Stimulated activated CD4-positive, alpha-beta T cell treated with anti-CD3 and anti-CD28 coated beads, Interleukin-12 subunit alpha, Interleukin-12 subunit beta, amount 100 ng/mL, for 48 hours (primary cell): ENCODE measurements around the gene TMCC2.
"Not testable (repeated sequence)": the region's sequence is repeated elsewhere in the genome, so short reads cannot be mapped to it uniquely, and the experiment has no call there.

ENCODE experiments used
- DNase-seq, 3 donors: peaks; one replicate each; pipeline ENCODE4 v3.0.0-alpha.2; 2020; ENCODE audit warnings: low read depth in 2 of 3, low spot score in 1 of 3

Gene TMCC2, protein sequence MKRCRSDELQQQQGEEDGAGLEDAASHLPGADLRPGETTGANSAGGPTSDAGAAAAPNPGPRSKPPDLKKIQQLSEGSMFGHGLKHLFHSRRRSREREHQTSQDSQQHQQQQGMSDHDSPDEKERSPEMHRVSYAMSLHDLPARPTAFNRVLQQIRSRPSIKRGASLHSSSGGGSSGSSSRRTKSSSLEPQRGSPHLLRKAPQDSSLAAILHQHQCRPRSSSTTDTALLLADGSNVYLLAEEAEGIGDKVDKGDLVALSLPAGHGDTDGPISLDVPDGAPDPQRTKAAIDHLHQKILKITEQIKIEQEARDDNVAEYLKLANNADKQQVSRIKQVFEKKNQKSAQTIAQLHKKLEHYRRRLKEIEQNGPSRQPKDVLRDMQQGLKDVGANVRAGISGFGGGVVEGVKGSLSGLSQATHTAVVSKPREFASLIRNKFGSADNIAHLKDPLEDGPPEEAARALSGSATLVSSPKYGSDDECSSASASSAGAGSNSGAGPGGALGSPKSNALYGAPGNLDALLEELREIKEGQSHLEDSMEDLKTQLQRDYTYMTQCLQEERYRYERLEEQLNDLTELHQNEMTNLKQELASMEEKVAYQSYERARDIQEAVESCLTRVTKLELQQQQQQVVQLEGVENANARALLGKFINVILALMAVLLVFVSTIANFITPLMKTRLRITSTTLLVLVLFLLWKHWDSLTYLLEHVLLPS

DNA sequence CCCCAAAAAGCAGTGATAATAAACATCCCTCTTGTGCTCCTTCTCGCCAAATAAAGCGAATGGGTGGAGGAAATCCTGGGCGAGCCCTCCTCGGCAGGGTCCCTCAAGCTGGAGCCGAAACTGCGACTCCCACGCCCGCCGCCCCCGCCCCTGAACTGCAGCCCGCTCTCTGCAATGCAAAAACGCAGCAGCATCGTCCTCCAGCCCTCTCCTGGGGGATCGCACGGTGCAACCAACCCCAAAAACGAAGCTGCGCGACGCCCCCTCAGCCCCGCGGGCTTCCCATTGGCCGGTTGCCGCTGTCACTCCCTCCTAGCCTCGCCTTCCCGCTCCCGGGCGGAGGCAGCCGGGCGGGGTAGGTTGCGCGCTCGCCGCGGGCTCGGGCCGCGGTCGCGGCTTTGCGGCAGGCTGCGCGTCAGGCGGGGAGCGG lies at the start of gene TMCC2:
Gene TMCC2, plus strand, starts transcription at position 363 of the 430 bp plus-strand sequence. CDS start 619 bp downstream, outside the sequence.
- DNase-seq: peak; percentile 70 to 81 (median 78)

DNA sequence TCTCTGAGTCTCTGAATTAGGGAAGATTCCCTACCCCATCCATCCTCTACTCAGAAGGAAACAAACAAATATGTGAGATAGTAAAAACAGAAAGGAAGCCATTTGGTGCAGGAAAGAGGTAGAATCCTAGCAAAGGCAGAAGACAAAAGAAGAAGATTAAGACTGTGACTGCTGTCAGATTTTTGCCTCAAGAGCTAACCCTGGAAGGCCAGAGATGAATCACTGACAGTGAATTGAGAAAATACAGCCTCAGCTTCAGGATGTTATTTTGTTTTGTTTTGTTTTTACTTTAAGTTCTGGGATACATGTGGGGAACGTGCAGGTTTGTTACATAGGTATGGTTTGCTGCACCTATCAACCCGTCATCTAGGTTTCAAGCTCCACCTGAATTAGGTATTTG lies 47.9 kb upstream of the TMCC2 start:
- no peak for DNase-seq

DNA sequence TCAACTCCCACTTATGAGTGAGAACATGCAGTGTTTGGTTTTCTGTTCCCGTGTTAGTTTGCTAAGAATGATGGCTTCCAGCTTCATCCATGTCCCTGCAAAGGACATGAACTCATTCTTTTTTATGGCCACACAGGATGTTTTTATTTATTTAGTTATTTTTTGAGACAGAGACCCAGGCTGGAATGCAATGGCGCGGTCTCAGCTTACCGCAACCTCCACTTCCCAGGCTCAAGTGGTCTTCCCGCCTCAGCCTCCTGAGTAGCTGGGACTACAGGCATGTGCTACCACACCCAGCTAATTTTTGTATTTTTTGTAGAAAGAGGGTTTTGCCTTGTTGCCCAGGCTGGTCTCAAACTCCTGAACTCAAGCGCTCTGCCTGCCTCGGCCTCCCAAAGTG lies 47.4 kb upstream of the TMCC2 start:
- DNase-seq: not testable (repeated sequence)

DNA sequence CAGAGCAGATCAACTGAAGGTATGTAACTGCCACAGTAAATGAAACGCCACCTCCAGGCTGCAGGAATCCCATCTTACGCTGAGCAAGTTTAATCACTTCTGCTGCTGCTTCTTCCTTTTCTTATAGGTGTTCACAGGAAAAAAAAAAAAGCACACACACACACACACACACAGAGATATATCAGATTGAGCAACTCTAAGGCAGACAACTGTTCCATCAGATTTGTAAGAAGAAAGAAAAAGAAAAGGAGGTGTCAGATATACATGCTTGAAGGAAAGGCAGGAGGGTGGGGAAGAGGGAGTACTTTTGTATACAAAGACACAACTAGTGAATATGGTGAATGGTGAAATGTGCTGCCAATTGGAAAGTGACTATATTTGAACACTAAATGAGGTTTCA lies 44.8 kb upstream of the TMCC2 start:
- DNase-seq: no peak

DNA sequence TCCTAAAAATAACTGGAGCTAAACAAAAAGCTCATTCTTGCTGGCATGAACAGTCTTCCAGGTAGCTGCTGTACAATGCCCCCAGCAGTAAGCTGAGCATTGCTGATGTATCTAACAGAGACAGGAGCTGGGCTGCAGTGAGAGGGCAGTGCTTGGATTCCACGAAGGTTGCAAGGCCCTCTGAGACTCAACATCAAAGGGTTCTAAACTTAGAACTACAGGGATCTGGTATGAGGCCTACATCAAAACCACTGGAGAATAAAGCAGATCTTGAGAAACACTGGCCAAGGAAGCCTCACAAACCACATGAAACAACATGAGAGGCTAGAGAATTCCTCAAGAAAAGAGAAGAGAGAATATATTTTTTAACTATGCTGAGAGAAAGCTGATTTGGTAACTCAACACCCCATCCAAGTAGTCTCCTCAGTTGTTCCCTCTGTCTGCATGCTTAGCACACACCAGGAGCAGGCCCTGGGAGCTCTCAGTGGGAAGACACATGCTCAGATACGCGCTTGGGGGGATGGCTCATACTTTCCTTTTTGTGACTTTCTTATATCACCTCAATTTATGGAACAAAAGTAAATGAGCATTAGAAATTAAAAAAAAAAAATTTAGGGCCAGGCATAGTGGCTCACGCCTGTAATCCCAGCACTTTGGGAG lies 43.9 kb upstream of the TMCC2 start:
- DNase-seq: no peak

DNA sequence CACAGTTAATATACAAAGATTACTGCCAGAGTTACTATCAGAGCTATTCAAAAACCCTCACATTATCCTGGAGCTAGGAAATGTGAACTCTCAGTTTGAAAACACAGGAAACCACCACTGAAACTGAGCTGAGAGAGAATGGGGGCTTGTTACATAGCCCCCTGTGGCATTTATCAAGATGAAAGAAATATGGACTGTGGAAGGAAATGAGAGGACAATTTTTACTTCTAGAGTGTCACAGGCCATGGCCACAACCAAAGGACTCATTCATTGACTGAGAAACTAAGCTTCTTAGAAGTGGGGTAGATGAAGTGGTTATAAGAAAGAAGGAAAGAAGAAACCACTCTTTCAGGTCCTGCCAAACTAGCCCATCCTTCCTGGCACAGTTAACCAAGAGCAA lies 41.6 kb upstream of the TMCC2 start:
- no peak for DNase-seq

DNA sequence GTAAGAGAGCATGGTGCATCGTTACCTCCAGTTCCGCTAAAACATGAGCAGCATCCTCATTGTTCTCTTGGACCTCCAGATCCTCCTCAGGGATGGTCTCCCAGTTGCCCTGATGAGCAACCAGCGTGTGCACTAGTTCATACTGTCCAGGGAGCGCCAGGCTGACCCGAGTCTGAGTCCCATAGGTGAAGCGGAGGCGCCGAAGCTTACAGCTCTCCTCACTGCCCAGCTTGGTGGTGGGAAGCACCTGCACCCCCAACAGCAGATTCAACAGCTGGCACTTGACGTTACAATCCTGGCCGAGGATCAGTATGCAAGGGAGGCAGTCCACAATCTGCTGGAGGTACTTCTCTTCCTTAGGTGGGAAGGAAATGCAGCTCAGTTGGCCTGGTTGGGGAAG lies 40.3 kb upstream of the TMCC2 start:
- no peak for DNase-seq

DNA sequence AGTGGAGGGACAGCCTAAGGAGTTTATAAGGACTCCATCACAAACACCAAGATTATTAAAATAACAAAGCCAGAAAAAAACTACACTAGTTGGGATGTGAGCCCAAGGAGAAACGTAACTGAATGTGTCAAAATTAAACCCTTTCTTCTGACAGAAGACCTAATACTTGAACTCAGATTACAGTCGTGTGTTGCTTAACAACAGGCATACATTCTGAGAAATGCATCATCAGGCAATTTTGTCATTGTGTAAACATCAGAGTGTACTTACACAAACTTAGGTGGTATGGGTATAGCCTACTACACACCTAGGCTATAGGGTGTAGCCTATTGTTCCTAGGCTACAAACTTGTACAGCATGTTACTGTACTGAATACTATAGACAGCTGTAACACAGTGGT lies 39.6 kb upstream of the TMCC2 start:
- no peak for DNase-seq

DNA sequence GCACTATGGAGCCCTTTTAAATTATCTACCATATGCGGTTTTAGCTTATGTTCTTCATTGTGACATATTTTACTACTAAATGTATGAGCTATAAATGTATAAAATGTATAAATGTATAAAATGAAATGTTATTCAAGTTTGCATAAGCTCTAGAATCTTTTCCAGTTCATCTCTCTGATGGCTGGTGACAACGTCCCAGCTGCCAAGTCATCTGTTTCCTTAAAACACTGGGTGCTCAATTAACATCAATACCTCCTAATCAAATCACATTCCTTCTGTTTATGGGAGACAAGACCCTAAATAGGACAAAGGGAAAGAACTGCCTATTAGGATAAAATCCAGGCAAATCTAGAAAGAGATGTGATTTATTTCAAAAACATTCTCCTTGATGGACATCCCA lies 39.1 kb upstream of the TMCC2 start:
- DNase-seq: no peak

DNA sequence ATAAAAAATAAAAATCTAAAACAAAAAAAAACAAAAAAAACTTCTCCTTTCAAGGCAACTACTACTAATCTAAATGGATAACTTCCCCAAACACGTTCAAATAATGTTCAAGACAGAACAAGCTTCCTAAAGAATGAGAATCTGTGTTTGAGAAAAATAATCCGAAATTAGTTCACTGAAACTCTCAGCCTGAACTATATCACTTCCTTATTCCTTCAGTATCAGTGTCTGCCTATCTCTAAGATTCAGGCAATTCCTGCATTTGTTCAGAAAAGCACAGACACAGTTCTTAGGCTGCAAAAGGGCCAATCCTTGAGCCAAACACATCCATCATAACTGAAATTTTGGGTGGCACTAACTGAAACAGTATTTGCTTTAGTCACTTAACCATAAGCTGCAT lies 38.6 kb upstream of the TMCC2 start:
- no peak for DNase-seq

DNA sequence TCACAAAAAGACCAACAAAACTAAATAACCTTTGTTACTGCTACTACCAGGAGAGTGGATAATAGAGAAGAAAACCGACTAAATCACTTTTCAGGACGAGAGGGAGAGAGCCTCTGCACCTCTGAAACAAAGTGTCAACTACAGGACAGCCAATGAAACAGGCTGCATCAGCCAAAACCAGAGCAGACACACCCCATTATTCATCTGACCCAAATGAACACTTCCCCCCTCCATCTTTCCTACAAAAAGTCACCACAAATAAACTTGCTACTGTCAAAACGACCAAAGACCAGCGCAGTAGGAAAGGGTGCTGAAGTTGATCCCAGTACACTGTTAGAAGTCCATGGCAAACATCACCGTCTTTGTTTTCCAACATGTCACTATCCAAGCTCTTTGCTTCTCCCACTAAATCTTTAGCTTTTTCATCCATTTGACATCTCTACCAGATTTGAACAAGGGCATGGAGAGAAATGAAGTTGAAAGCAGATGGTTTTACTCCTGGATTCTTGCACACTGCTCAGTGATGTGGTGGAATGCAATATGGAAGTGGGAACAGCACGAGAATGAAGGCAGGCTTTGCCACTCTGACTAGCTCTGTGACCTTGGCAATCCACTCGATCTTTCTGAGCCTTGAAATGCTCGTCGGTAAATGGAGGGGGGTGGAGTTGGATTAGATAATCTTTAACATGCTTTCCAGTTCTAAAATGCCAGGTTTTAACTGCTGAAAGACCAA lies 36.7 kb upstream of the TMCC2 start:
- DNase-seq: no peak

DNA sequence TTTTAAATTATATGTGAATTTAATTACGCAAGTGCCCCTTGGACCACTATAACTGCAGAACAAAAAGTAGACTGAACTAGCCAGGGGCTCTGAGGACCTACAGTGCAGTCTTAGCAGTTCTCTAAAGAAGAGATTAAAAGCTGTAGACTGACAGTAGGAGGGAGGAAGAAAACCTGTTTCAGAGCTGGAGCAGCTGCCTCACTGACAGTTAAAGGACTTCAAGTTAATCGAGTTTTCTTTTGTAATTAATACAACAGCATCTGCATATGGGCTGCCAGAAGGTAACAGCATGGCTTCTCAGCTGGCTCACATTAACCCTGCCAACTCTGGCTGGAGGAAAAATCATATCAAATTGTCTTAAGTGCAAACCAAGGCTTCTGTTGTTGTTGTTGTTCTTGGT lies 36.1 kb upstream of the TMCC2 start:
- DNase-seq: no peak

DNA sequence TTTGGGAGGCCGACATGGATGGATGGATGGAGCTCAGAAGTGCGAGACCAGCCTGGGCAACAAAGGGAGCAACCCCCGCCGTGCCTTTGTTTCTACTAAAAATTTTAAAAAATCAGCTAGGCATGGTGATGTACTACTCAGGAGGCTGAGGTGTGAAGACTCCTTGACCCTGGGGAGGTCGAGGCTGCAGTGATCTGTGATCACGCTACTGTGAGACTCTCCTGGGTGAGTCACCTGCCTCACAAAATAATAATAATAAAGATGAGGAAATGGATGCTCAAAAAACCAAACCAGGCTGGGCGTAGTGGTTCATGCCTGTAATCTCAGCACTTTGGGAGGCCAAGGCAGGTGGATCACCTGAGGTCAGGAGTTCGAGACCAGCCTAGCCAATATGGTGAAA lies 35.5 kb upstream of the TMCC2 start:
- no peak for DNase-seq

DNA sequence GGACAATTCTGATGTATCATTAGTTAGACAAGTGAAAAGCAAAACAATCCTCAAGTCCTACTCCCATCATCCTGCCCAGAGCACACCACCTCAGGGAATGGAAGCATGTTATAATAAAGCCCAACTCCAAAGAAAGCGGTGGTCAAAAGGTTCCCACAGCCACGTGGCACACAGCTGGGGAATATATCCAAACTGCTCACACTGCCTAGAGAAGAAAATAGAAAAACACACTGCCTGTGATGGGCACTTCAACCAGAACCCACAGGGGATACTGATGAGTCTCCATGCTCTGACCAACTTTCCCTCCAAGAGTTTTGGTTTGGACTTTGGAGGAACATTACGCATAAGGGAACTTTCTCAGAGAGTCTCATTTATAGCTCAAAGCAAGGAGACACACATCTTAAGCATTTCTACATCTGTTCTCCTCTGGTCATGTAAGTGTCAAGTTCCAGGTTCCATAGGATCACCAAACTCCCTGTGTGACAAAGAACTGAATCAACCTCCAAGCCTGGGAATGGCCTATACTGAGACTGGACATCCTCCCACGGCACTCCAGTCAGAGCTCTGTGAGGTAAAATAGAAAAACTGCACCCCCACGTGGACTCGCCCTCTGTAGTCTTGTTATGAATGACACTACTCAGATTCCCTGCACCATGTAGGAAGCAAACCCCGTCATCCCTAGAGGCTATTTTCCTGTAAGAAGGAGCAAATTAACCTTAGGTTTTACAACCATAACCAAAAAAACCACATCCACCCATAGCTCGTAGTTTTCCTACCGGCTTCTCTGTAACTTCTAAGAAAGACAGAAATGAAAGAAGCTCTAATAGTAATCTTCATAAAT lies 28.4 kb upstream of the TMCC2 start:
- DNase-seq: peak; percentile 46 to 57 (median 46)

DNA sequence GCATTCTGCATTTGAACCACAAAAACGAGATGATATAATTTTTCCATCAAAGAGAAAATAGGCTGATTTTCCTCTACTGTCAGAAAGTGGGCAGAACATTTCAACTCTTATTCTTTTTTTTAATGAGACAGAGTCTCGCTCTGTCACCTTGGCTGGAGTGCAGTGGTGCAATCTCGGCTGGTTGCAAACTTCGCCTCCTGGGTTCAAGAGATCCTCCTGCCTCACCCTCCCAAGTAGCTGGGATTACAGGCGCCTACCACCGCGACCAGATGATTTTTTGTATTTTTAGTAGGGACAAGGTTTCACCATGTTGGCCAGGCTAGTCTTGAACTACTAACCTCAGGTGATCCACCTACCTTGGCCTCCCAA lies 27.8 kb upstream of the TMCC2 start:
- no peak for DNase-seq

DNA sequence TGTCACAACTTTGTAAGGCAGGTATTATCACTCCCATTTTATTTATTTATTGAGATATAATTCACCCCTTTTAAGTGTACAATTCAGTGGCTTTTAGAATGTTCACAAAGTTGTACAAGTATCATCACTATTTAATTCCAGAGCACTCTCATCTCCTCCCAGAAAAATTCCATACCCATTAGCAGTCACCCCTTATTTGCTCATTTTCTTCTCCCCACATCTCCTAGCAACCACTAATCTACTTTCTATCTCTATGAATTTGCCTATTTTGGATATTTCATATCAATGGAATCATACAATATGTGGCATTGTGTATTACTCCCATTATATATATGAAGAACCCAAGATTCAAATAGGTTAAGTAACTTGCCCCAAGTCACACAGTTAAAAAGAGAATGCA lies 23.2 kb upstream of the TMCC2 start:
- no peak for DNase-seq

DNA sequence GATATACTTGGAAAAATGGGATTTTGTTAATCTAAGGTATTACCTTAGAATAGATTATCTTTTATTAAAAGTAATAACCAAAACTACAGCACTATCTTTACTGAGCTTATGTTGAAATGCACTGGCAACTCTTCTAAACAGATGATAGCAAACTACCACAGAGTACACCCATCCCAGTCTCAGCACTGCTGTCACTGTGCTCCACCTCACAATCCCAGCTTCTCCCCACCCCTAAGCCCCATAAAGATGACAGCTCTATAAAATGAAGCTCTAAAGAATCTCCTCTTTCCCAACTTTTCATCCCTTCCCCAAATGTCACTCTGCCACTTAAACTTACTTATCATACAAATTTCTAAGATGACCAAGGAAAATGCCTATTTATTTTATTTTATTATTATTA lies 22.7 kb upstream of the TMCC2 start:
- no peak for DNase-seq

DNA sequence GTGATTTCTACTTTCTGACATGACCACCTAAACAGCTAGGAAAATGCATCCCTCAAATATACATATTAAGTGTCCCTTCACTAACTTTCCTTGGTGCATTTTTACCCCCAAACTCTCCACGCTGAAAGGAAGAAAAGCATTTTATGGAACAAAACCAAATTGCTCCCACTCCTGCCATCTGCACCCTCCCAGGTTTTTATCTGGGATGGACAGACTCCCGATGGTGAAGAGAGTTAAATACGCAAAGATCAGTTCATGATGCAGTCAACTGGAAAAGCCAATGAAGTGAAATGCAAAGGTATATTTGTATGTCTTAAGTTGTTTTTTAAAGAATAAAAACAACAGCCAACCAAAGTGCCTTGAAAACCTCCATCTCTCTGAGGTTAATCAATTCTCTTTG lies 18.9 kb upstream of the TMCC2 start:
- DNase-seq: no peak

DNA sequence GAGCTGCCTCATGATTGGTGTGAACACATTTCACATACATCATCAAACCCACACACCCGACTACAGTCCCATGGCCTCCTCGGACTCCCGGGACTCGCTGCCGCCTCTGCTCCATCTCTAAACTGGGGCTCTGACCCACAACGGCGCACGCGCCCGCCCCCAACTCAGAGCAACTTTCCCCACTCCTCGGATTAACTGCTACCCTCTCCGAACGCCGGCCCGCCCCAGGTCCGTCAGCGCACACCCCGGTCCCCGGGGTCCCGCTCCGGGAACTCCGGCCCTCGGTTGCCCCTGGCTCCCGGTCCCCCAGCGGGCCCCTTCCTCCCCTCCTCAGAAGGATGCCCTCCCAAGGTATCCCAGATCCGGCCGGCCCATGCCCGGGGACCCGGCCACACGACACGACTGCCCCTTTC lies 17.0 kb upstream of the TMCC2 start:
- DNase-seq: no peak

DNA sequence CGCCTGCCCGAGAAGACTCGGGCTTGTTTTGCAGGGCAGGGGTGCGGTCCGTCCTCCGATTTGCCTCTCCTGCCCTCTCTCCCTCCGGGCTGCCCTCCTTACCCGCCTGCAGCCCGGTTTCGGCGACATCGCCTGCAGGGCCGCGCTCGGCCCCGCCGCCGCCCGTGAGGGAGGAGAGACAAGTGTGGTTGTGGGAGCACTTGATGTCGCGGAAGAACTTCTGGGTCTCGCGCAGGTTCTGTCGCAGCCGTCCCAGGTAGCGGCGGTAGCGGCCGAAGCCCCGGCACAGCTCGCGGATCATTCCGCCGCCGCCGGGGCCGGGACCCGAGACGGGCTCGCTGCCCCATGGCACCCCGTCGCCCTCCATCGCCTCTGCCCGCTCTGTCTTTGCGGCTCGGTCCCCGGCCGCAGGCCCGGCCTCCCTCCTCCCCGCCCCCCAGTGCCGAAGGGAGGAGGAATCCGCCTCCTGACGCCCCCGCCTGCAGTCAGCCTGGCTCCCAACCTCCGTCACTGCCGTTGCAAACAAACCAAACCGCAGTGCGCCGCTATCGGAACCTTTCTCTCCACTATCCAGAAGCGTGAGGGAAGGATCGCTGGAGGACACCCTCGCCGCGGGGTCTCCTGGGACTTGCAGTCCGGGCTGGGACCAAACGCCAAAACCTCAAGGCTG lies 16.4 kb upstream of the TMCC2 start, which contains the start of gene DSTYK:
Gene DSTYK, minus strand, starts transcription at position 534 of the 670 bp plus-strand sequence. Its CDS starts 167 bp downstream, at position 367.
- peak; percentile 89 to 91 (median 91) for DNase-seq
